SK-N-SH (cell line): ENCODE data around the gene UMODL1. TPM values are rescaled to one million over a fixed set of nuclear protein-coding genes. Genes with fewer than 3 reads are reported as not detected.

Experiments used
- CTCF ChIA-PET: fragments of 300-600, 350-600 bp; formaldehyde crosslinking; extraction: SDS; loops from one replicate; lab custom pipeline; 2021; lab: Yijun Ruan, JAX
- POLR2A ChIA-PET: fragments of 350-600 bp; sonication (Branson Sonifier 250); formaldehyde crosslinking; extraction: SDS; loops from one replicate; lab custom pipeline; 2020; ENCODE audit warnings: antibody characterized with exemption, inconsistent platforms; lab: Yijun Ruan, JAX
- DNase-seq: peaks from one replicate; pipeline ENCODE4 v3.0.0; 2012
- H2AFZ ChIP-seq: fragments of 200-600 bp; sonication (generic); 2 replicates; pipeline ENCODE4 v1.8.1; 2016; ENCODE audit warnings: antibody characterized with exemption, mild to moderate bottlenecking, low read depth
- H3F3A ChIP-seq: fragments of 200-600 bp; sonication (generic); replicated peaks from 2 replicates; pipeline ENCODE3; 2016; ENCODE audit warnings: antibody characterized with exemption, mild to moderate bottlenecking; ENCODE audit not compliant: insufficient read depth
- H3K27ac ChIP-seq, 2 experiments: fragments of 200-500 bp in 1 of 2; fragments of 200-600 bp in 1 of 2; sonication (Bioruptor generic) in 1 of 2; sonication (generic), shearing (Covaris generic) in 1 of 2; 2 replicates each; pipeline versions ENCODE4 v1.5.1 to v1.6.1; 2014 to 2016; ENCODE audit warnings: low read depth in 2 of 2, inconsistent platforms in 1 of 2, low read length in 1 of 2, mild to moderate bottlenecking in 1 of 2, mixed read lengths in 1 of 2
- H3K27me3 ChIP-seq: fragments of 200-600 bp; sonication (generic), shearing (Covaris generic); 2 replicates; pipeline ENCODE4 v1.6.1; 2016; ENCODE audit warnings: mixed run types; ENCODE audit not compliant: insufficient read depth
- H3K36me3 ChIP-seq, 2 experiments: fragments of 200-500 bp in 1 of 2; fragments of 200-600 bp in 1 of 2; sonication (Bioruptor generic) in 1 of 2; sonication (generic) in 1 of 2; replicated peaks in 1 of 2; 2 replicates each; pipeline versions ENCODE3 to v1.5.1; 2014 to 2016; ENCODE audit warnings: low read length in 1 of 2, mild to moderate bottlenecking in 1 of 2; ENCODE audit not compliant: insufficient read depth in 2 of 2, control insufficient read depth in 1 of 2
- H3K4me1 ChIP-seq, 2 experiments: fragments of 200-500 bp in 1 of 2; fragments of 200-600 bp in 1 of 2; sonication (Bioruptor generic) in 1 of 2; sonication (generic), shearing (Covaris generic) in 1 of 2; 2 replicates each; pipeline versions ENCODE4 v1.5.1 to v1.6.1; 2014 to 2016; ENCODE audit warnings: low read depth in 1 of 2, low read length in 1 of 2, mixed run types in 1 of 2; ENCODE audit not compliant: insufficient read depth in 2 of 2, control insufficient read depth in 1 of 2
- H3K4me2 ChIP-seq: fragments of 200-600 bp; sonication (generic), shearing (Covaris generic); 2 replicates; pipeline ENCODE4 v1.6.1; 2017; ENCODE audit warnings: mixed run types
- H3K4me3 ChIP-seq, 2 experiments: fragments of 200-500 bp in 1 of 2; fragments of 200-600 bp in 1 of 2; sonication (Bioruptor generic) in 1 of 2; sonication (generic), shearing (Covaris generic) in 1 of 2; 2 replicates each; pipeline versions ENCODE4 v1.5.1 to v1.8.1; 2014 to 2016; ENCODE audit warnings: low read depth in 2 of 2, inconsistent platforms in 1 of 2, low read length in 1 of 2, mild to moderate bottlenecking in 1 of 2, mixed read lengths in 1 of 2, moderate library complexity in 1 of 2
- H3K79me2 ChIP-seq: fragments of 200-600 bp; sonication (generic); 2 replicates; pipeline ENCODE4 v1.8.1; 2017; ENCODE audit warnings: mild to moderate bottlenecking; ENCODE audit not compliant: insufficient read depth
- H3K9ac ChIP-seq: fragments of 200-600 bp; sonication (generic); 2 replicates; pipeline ENCODE4 v1.6.1; 2017; ENCODE audit warnings: mixed run types
- H3K9me2 ChIP-seq: fragments of 200-600 bp; sonication (generic); 2 replicates; pipeline ENCODE4 v1.6.1; 2017; ENCODE audit warnings: mixed run types
- H3K9me3 ChIP-seq: fragments of 200-600 bp; sonication (generic); 2 replicates; pipeline ENCODE4 v1.6.1; 2017; ENCODE audit warnings: mixed run types, mild to moderate bottlenecking, moderate library complexity
- H4K20me1 ChIP-seq: fragments of 200-600 bp; sonication (generic); 2 replicates; pipeline ENCODE4 v1.6.1; 2017; ENCODE audit warnings: mild to moderate bottlenecking, mixed run types; ENCODE audit not compliant: insufficient read depth
- EP300 ChIP-seq, 2 experiments: IDR thresholded peaks; 2 replicates each; pipeline versions ENCODE4 v1.4.0 to v1.6.1; 2012; ENCODE audit warnings: borderline replicate concordance in 1 of 2, low read depth in 1 of 2, low read length in 1 of 2
- FOSL2 ChIP-seq: IDR thresholded peaks from 2 replicates; pipeline ENCODE4 v1.4.0; 2012; ENCODE audit warnings: low read depth, mild to moderate bottlenecking, moderate library complexity, borderline replicate concordance
- FOXM1 ChIP-seq: IDR thresholded peaks from 2 replicates; pipeline ENCODE4 v1.4.0; 2012; ENCODE audit warnings: low read depth, mild to moderate bottlenecking
- GATA2 ChIP-seq: sonication (generic); formaldehyde crosslinking; IDR thresholded peaks from 2 replicates; pipeline ENCODE4 v1.5.0; 2020; ENCODE audit warnings: mild to moderate bottlenecking, missing genetic modification reagents
- MEF2A ChIP-seq: IDR thresholded peaks from 2 replicates; pipeline ENCODE4 v1.4.0; 2012; ENCODE audit warnings: low read depth, borderline replicate concordance
- POLR2AphosphoS5 ChIP-seq: IDR thresholded peaks from 2 replicates; pipeline ENCODE4 v1.6.1; 2012; ENCODE audit warnings: low read depth, low read length
- RXRA ChIP-seq: IDR thresholded peaks from 2 replicates; pipeline ENCODE4 v1.4.0; 2012; ENCODE audit warnings: low read depth, mild to moderate bottlenecking, borderline replicate concordance
- SMC3 ChIP-seq: IDR thresholded peaks from 2 replicates; pipeline ENCODE4 v1.6.1; 2012; ENCODE audit warnings: low read depth, low read length, improper control_type of control experiment
- TAF1 ChIP-seq: IDR thresholded peaks from 2 replicates; pipeline ENCODE4 v1.6.1; 2012; ENCODE audit warnings: low read depth, mild to moderate bottlenecking, low read length, moderate library complexity, borderline replicate concordance
- TCF12 ChIP-seq: IDR thresholded peaks from 2 replicates; pipeline ENCODE4 v1.4.0; 2012
- TEAD4 ChIP-seq: IDR thresholded peaks from 2 replicates; pipeline ENCODE4 v1.4.0; 2012; ENCODE audit warnings: mild to moderate bottlenecking, borderline replicate concordance; ENCODE audit not compliant: insufficient read depth
- YY1 ChIP-seq: IDR thresholded peaks from 2 replicates; pipeline ENCODE4 v1.4.0; 2012; ENCODE audit warnings: low read depth, mild to moderate bottlenecking
- WGBS: methylation state at CpG from one replicate; pipeline ENCODE4 v1.1.6; 2017; ENCODE audit warnings: low lambda C conversion rate; 5-methylcytosine and 5-hydroxymethylcytosine counted together
- polyA plus RNA-seq, 3 experiments: library from polyadenylated mRNA; depleted of rRNA; stranded (reverse); fragments of >200 nt; gene quantifications; 2 replicates each; pipeline ENCODE4 v1.2.3, GENCODE V29; 2012
- TF ChIP-seq, protein P1 (sequence below): fragments of 150-350 bp; IDR thresholded peaks from 2 replicates; pipeline ENCODE4 v1.6.1; 2017; ENCODE audit warnings: antibody characterized with exemption, low read length, low read depth, borderline replicate concordance
- TF ChIP-seq, protein P2 (sequence below): IDR thresholded peaks from 2 replicates; pipeline ENCODE4 v1.4.0; 2012; ENCODE audit warnings: low read depth, borderline replicate concordance
- TF ChIP-seq, protein P3 (sequence below): IDR thresholded peaks from 2 replicates; pipeline ENCODE4; 2012

UMODL1 gene
- polyA plus RNA-seq, 1 of the 3 experiments (the other 2 are of a cell fraction), result not detected

DNA sequence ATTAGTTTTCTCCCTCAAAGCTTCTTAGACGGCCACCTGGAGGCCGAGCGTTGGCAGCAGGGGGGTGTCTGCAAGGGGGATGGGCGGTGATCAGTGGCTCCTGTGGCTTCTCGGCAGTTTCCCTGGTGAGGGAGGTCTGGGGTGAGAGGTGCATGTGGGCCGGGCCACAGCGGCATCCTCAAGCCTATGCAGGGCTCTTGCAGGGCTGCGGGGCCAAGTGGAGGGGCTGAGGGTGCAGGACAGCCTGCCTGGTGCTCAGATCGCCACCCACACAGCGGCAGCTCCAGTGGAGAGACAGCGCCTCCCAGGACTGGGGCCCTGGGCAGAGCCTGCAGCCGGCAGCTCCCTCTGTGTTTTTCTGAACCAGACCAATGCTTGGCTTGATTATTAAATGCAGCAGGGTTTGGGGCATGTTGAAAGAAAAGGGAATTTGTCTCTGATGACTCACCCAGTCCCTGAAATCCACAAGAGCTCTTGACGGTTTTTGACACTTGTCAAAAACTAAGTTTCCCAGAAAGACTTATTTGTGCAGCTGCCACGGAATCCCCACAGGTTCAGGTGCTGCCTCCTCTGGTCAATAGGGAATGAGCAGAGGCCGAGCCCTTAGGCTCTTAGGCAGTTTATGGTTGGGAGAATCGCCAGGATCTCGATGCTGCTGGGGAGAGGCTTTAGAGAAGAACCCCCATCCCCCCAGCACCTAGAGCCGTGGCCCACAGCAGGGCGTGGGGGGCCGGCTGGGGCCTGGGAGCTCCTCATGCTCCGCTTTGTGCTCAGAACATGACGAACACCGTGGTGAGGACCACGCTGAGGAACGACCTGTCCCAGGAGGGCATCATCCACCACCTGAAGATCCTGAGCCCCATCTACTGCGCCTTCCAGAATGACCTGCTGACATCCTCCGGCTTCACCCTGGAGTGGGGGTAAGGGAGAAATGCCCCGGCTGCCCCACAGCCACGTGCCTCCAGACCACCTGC, 54.7 kb downstream of the UMODL1 start:
- H3K27ac ChIP-seq, result no peak overlapping the region
- no peak overlapping the region for H3K9ac ChIP-seq
- DNase-seq, result no peak
- H3K4me3 ChIP-seq, result no peak overlapping the region
- no peaks in the 10 kb centered on the region for H3K9me3 ChIP-seq
- peaks cover 13% of the 10 kb centered on the region for H3K27me3 ChIP-seq
- no peaks in the 10 kb centered on the region for H3F3A ChIP-seq
- no peak overlapping the region for H2AFZ ChIP-seq
- no peak overlapping the region for H3K4me2 ChIP-seq
- TF ChIP-seq RXRA (no peak), TCF12 (no peak), TAF1 (no peak), FOSL2 (no peak), EP300 (IDR thresholded peaks at IDR 0.05; ENCODE audit: borderline replicate concordance in 1 of 2, low read depth in 1 of 2, low read length in 1 of 2) (no peak), YY1 (no peak)
- TF ChIP-seq, protein P1, sequence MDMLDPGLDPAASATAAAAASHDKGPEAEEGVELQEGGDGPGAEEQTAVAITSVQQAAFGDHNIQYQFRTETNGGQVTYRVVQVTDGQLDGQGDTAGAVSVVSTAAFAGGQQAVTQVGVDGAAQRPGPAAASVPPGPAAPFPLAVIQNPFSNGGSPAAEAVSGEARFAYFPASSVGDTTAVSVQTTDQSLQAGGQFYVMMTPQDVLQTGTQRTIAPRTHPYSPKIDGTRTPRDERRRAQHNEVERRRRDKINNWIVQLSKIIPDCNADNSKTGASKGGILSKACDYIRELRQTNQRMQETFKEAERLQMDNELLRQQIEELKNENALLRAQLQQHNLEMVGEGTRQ, result no peak
- TF ChIP-seq, protein P2, sequence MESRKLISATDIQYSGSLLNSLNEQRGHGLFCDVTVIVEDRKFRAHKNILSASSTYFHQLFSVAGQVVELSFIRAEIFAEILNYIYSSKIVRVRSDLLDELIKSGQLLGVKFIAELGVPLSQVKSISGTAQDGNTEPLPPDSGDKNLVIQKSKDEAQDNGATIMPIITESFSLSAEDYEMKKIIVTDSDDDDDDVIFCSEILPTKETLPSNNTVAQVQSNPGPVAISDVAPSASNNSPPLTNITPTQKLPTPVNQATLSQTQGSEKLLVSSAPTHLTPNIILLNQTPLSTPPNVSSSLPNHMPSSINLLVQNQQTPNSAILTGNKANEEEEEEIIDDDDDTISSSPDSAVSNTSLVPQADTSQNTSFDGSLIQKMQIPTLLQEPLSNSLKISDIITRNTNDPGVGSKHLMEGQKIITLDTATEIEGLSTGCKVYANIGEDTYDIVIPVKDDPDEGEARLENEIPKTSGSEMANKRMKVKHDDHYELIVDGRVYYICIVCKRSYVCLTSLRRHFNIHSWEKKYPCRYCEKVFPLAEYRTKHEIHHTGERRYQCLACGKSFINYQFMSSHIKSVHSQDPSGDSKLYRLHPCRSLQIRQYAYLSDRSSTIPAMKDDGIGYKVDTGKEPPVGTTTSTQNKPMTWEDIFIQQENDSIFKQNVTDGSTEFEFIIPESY, result no peak
- no peaks in the 10 kb centered on the region for H3K36me3 ChIP-seq
- H3K79me2 ChIP-seq, result no peaks in the 10 kb centered on the region
- peaks cover 0 to 1% of the 10 kb centered on the region in 2 experiments; a peak in 1 of 4 replicates for H3K4me1 ChIP-seq
- WGBS, result 31% methylated on average over 8 of the region's 29 CpGs
- ChIA-PET CTCF (interaction anchor here (0.8 to 2.4 kb wide), 8 partner anchors 8 to 309 kb away, joined by 3 to 13 read pairs (median 4); no protein-coding TSS in a partner anchor), POLR2A (no interaction called here)
- H3K9me2 ChIP-seq, result no peaks in the 10 kb centered on the region
- no peaks in the 10 kb centered on the region for H4K20me1 ChIP-seq

DNA sequence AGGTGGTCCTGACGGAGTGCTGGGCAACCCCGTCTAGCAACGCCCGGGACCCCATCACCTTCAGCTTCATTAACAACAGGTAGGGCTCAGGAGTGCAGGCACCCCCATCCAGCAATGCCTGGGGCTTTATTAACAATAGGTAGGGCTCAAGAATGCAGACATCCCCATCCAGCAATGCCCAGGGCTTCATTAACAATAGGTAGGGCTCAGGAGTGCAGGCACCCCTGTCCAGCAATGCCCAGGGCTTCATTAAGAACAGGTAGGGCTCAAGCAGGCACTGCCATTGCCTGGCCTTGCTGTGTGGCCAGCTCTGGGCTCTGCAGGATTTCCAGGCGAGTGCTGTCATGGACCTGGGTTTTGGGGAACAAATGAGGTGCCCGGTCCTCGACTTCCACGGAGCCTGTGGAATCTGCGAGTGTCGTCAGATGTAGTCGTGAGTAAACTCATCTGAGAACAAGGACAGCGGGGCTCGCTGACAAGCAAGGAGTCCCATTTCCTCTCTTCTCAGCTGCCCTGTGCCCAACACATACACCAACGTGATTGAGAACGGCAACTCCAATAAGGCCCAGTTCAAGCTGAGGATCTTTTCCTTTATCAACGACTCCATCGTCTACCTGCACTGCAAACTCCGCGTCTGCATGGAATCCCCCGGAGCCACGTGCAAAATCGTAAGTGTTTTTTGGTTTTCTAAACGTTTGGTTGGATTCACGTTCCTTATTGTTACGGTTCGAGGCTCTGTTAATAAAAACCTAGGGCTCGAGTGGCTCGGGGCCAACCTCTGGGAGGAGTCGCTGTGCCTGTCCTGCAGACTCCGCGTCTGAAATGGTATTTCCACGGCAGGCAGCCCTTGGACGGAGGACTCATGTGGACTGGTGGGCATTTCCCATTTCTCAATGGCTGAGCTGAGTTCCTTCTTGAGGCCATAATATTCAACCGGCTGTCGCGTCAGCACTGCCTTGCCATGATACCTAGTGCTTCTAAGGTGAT, 56.3 kb downstream of the UMODL1 start:
- Histone ChIP-seq H3K4me1 (no peaks in the 10 kb centered on the region), H3K4me3 (no peak overlapping the region), H2AFZ (no peak overlapping the region), H3K9me3 (no peaks in the 10 kb centered on the region), H3K27me3 (peaks cover 9% of the 10 kb centered on the region; the same call in 1 of the 2 replicates), H3K9ac (no peak overlapping the region), H3K9me2 (no peaks in the 10 kb centered on the region), H3K4me2 (no peak overlapping the region), H3K79me2 (no peaks in the 10 kb centered on the region), H4K20me1 (no peaks in the 10 kb centered on the region), H3K27ac (no peak overlapping the region), H3F3A (no peaks in the 10 kb centered on the region), H3K36me3 (no peaks in the 10 kb centered on the region)
- ChIA-PET CTCF (interaction anchor here (1.4 to 2.4 kb wide), 3 partner anchors 10 to 18 kb away, joined by 3 to 13 read pairs (median 7); no protein-coding TSS in a partner anchor), POLR2A (no interaction called here)
- no peak for DNase-seq
- WGBS, result 67% methylated on average over 36 of the region's 36 CpGs
- TF ChIP-seq, protein P3, sequence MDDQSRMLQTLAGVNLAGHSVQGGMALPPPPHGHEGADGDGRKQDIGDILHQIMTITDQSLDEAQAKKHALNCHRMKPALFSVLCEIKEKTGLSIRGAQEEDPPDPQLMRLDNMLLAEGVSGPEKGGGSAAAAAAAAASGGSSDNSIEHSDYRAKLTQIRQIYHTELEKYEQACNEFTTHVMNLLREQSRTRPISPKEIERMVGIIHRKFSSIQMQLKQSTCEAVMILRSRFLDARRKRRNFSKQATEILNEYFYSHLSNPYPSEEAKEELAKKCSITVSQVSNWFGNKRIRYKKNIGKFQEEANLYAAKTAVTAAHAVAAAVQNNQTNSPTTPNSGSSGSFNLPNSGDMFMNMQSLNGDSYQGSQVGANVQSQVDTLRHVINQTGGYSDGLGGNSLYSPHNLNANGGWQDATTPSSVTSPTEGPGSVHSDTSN, result no peak
- TF ChIP-seq TCF12 (no peak), POLR2AphosphoS5 (no peak), RXRA (no peak), TEAD4 (no peak), GATA2 (CRISPR knock-in tag) (no peak), MEF2A (no peak), SMC3 (no peak), FOXM1 (no peak), EP300 (IDR thresholded peaks at IDR 0.05; ENCODE audit: borderline replicate concordance in 1 of 2, low read depth in 1 of 2, low read length in 1 of 2) (no peak)
- TF ChIP-seq, protein P1, result no peak
- TF ChIP-seq, protein P2, result no peak
